ENCODE data around the gene RIN3. TPM values are rescaled to one million over a fixed set of nuclear protein-coding genes. Genes with fewer than 3 reads are reported as not detected.
A peak's percentile ranks its signal among the peaks of the same experiment; 100 is the strongest.

RIN3 gene
- total and polyA plus RNA-seq, 10 of the 15 experiments (the other 5 are each of a cell fraction or from before 2014, with no cell fraction given) = 0.91 to 23.3 (median 6.3) TPM

DNA sequence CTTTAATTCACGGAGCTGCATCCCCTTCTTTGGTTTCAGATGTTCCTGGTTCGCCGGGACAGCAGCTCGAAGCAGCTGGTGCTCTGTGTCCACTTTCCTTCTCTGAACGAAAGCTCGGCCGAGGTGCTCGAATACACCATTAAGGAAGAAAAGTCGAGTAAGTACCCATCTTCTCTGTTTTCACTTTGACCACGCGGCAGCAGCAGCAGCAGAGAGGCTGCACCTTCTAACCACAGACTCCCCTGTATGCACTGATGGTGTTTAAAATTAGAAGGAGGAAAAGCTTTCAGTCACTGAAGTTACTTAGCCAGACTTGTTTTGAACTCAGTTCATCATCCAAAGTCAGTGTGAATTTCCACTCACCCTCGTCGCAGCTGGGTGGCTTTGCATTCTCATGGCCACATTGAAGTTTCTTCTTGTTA, 63.8 kb downstream of the RIN3 start:
- DNase-seq (ENCODE audit: low read depth, low spot score) (peak; percentile 89), FAIRE-seq (peak; percentile 99), ATAC-seq (peak; percentile 88)
- no peaks in the 10 kb centered on the region for H3K79me2 ChIP-seq (ENCODE audit: control insufficient read depth, insufficient read depth, low read length)
- POLR2A ChIA-PET = interaction anchor here (0.6 to 3.2 kb wide), 19 partner anchors 8 to 537 kb away, joined by 3 to 34 read pairs (median 3); partner anchors contain the start of gene TRIP11
- no peaks in the 10 kb centered on the region for H3K27me3 ChIP-seq (replicated peaks in 1 of 2; ENCODE audit: control insufficient read depth in 2 of 2, insufficient read depth in 2 of 2, low read length in 1 of 2)
- H2AFZ ChIP-seq (ENCODE audit: control insufficient read depth, low read depth, low read length) = peak overlapping the region; percentile 0
- in situ Hi-C loops (cut with MboI) = no loop called here
- peak overlapping the region; percentile 45 for H3K27ac ChIP-seq (ENCODE audit: control insufficient read depth, insufficient read depth)
- H3K9ac ChIP-seq (ENCODE audit: control insufficient read depth, insufficient read depth, low read length) = peak overlapping the region; percentile 19; the same call in 1 of the 2 replicates
- no peaks in the 10 kb centered on the region for H4K20me1 ChIP-seq (ENCODE audit: control insufficient read depth, insufficient read depth)
- intact Hi-C loops (cut with micrococcal nuclease; ENCODE audit: unreplicated experiment) = no loop called here
- H3K4me3 ChIP-seq = peak overlapping the region; percentile 59; the same call in 1 of the 2 replicates
- RAD21 ChIA-PET (ENCODE audit: unreplicated experiment) = interaction anchor here (0.8 to 3.1 kb wide), 23 partner anchors 9 to 319 kb away, joined by 3 to 66 read pairs (median 7); no protein-coding TSS in a partner anchor
- WGBS (ENCODE audit: insufficient coverage, insufficient replicate concordance, low lambda C conversion rate, missing lambda C conversion rate) = 1% methylated on average over 13 of the region's 13 CpGs
- H3K36me3 ChIP-seq (ENCODE audit: control insufficient read depth in 2 of 2, insufficient read depth in 2 of 2, low read length in 1 of 2) = no peaks in the 10 kb centered on the region; a peak in 1 of 4 replicates
- SMC1A ChIA-PET (ENCODE audit: uncharacterized antibody, unreplicated experiment) = interaction anchor here (0.6 to 6.7 kb wide), 36 partner anchors 9 to 458 kb away, joined by 3 to 108 read pairs (median 4); no protein-coding TSS in a partner anchor
- peaks cover 40% of the 10 kb centered on the region for H3K4me1 ChIP-seq (ENCODE audit: control insufficient read depth, insufficient read depth, low read length)
- H3K4me2 ChIP-seq (ENCODE audit: control insufficient read depth, insufficient read depth) = peak overlapping the region; percentile 61
- CTCF ChIA-PET = interaction anchor here (0.7 to 3.6 kb wide), 19 partner anchors 9 to 484 kb away, joined by 3 to 35 read pairs (median 4); no protein-coding TSS in a partner anchor
- no TSS peak for BruUV-seq (replicated peaks)
- no peaks in the 10 kb centered on the region for H3K9me3 ChIP-seq (replicated peaks; ENCODE audit: control insufficient read depth, insufficient read depth, low read length)
- TF ChIP-seq ZBTB33 (IDR thresholded peaks at IDR 0.05) (no peak), SMC3 (IDR thresholded peaks at IDR 0.05; ENCODE audit: borderline replicate concordance, low read length) (peak; percentile 3; the same call in 1 of the 2 replicates), MYC (IDR thresholded peaks at IDR 0.05; ENCODE audit: insufficient read depth, insufficient read length, insufficient replicate concordance, low read length, severe bottlenecking) (no peak), ZBED1 (IDR thresholded peaks at IDR 0.05; ENCODE audit: borderline replicate concordance) (peak; percentile 26; the same call in 1 of the 2 replicates), PBX3 (IDR thresholded peaks at IDR 0.05; ENCODE audit: insufficient replicate concordance, low read depth, low read length) (no peak), CREM (IDR thresholded peaks at IDR 0.05; ENCODE audit: low read depth) (peak; percentile 27; the same call in 1 of the 2 replicates), IKZF1 (conservative IDR thresholded peaks at IDR 0.05) (peak; percentile 80), NFYB (IDR thresholded peaks at IDR 0.05; ENCODE audit: insufficient read depth, low read depth, low read length) (no peak), TCF12 (IDR thresholded peaks at IDR 0.05; ENCODE audit: low read depth, low read length) (peak; percentile 53; the same call in 1 of the 2 replicates), WRNIP1 (IDR thresholded peaks at IDR 0.05; ENCODE audit: borderline replicate concordance, low read depth, low read length) (no peak), ASH2L (IDR thresholded peaks at IDR 0.05; ENCODE audit: borderline replicate concordance, low read depth) (no peak)
- TF ChIP-seq, protein P1, sequence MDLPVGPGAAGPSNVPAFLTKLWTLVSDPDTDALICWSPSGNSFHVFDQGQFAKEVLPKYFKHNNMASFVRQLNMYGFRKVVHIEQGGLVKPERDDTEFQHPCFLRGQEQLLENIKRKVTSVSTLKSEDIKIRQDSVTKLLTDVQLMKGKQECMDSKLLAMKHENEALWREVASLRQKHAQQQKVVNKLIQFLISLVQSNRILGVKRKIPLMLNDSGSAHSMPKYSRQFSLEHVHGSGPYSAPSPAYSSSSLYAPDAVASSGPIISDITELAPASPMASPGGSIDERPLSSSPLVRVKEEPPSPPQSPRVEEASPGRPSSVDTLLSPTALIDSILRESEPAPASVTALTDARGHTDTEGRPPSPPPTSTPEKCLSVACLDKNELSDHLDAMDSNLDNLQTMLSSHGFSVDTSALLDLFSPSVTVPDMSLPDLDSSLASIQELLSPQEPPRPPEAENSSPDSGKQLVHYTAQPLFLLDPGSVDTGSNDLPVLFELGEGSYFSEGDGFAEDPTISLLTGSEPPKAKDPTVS (IDR thresholded peaks at IDR 0.05; ENCODE audit: low read depth, low read length) = no peak
- TF ChIP-seq, protein P2, sequence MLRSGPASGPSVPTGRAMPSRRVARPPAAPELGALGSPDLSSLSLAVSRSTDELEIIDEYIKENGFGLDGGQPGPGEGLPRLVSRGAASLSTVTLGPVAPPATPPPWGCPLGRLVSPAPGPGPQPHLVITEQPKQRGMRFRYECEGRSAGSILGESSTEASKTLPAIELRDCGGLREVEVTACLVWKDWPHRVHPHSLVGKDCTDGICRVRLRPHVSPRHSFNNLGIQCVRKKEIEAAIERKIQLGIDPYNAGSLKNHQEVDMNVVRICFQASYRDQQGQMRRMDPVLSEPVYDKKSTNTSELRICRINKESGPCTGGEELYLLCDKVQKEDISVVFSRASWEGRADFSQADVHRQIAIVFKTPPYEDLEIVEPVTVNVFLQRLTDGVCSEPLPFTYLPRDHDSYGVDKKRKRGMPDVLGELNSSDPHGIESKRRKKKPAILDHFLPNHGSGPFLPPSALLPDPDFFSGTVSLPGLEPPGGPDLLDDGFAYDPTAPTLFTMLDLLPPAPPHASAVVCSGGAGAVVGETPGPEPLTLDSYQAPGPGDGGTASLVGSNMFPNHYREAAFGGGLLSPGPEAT (IDR thresholded peaks at IDR 0.05; ENCODE audit: low read depth) = peak; percentile 72
- TF ChIP-seq, protein P3, sequence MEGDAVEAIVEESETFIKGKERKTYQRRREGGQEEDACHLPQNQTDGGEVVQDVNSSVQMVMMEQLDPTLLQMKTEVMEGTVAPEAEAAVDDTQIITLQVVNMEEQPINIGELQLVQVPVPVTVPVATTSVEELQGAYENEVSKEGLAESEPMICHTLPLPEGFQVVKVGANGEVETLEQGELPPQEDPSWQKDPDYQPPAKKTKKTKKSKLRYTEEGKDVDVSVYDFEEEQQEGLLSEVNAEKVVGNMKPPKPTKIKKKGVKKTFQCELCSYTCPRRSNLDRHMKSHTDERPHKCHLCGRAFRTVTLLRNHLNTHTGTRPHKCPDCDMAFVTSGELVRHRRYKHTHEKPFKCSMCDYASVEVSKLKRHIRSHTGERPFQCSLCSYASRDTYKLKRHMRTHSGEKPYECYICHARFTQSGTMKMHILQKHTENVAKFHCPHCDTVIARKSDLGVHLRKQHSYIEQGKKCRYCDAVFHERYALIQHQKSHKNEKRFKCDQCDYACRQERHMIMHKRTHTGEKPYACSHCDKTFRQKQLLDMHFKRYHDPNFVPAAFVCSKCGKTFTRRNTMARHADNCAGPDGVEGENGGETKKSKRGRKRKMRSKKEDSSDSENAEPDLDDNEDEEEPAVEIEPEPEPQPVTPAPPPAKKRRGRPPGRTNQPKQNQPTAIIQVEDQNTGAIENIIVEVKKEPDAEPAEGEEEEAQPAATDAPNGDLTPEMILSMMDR (IDR thresholded peaks at IDR 0.05 in 2 of 3, conservative IDR thresholded peaks at IDR 0.05 in 1 of 3; ENCODE audit: control insufficient read depth in 2 of 3, extremely low read depth in 1 of 3, insufficient read depth in 1 of 3, low read depth in 3 of 3, low read length in 3 of 3) = no peak; a peak in 1 of 6 replicates
